ENCODE data around the gene RACGAP1.

The RACGAP1 gene

DNA sequence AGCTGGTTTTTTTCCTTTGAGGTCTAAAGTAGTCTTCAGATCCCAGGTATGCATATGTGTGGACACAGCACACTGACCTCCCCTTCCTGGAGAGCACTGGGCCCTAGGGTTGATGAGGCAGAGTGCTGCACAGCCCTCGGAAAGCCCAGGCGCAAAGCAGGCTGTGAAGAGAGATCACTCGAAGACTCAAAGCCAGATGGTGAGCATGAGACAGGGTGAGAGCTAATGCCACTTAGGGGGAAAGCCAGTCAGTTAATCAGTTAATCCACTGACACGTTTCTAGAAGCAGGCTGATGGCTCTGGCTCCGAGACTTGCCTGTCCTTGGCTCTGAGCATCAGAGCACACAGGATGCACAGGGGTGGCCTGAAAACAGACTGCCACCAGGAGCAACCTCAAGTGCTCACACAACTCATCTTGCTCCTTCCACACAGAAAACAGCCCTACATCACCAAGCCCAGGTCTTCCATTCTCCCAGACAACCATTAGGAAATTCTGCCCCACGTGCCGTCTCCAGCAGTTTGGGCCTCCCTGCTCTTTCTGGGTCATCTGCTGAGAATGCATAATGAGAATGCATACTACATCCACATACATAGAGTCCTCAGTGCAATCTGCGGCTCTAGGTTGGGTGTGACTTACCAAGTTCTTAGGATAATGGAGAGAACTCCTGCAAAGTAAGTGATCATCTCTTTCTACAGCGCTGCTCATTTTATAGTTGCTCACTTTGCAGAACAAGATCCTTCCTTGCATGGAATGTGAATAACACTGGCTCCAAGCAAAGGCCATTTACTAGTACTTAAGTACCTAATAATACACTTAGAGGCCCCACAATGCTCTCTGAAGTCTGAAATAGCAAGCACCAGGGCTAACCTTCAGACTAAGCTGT, 40.6 kb downstream of the RACGAP1 start:
- DNase-seq: no peak

GRCh38 chr12:49983892-49984291, 41.4 kb downstream of the RACGAP1 start:
- DNase-seq: no peak

DNA sequence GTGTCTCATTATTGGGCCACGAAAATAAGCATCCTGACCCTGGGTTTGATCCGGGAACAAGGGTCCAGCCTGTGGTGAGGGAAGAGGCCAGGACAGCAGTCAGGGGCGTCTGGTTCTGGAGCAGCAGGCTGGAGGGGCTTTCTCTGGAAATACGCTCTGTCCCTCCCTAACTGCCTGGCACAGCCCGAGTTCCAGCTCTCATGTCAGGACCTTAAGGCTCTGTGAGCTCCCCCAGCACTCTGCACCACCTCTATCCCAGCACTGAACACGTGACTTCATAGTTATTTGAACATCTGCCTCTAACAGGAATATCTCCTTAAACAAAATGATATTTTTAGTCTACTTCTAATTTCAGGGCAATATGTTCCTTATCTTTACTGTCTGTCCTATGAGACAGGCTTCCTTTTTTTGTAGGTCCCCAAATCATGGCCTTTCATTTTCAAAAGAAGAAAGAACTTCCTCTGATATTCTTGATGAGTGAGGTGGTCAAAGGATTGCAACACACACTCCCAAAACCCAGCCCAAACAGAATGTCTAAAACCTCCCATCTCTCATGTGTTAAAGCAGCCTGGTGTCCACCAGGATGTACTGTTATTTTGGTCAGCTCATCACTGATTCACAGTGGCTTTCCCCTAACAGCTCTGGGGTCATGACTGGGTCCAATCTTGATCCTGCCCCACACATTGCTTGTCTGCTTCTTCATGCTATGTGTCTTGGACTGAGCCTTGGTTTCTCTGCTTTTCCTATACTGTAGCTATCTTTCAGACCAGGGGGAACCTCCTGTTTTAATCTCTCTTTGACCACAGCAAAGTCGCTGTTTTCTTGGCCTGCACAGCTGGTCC, 42.8 kb downstream of the RACGAP1 start:
- no peak for DNase-seq

GRCh38 chr12:49980501-49981349, 44.6 kb downstream of the RACGAP1 start:
- no peak for DNase-seq

- DNase-seq: no peak
These were observed 45.5 kb downstream of the RACGAP1 start for GRCh38 chr12:49979791-49980190.

GRCh38 chr12:49979016-49979586, 46.2 kb downstream of the RACGAP1 start:
- DNase-seq: no peak

GRCh38 chr12:49978125-49978524, 47.2 kb downstream of the RACGAP1 start:
- no peak for DNase-seq

GRCh38 chr12:49976557-49976956, 48.7 kb downstream of the RACGAP1 start:
- DNase-seq: no peak

- DNase-seq: no peak
These were observed 50.0 kb downstream of the RACGAP1 start for GRCh38 chr12:49975318-49975761.

DNA sequence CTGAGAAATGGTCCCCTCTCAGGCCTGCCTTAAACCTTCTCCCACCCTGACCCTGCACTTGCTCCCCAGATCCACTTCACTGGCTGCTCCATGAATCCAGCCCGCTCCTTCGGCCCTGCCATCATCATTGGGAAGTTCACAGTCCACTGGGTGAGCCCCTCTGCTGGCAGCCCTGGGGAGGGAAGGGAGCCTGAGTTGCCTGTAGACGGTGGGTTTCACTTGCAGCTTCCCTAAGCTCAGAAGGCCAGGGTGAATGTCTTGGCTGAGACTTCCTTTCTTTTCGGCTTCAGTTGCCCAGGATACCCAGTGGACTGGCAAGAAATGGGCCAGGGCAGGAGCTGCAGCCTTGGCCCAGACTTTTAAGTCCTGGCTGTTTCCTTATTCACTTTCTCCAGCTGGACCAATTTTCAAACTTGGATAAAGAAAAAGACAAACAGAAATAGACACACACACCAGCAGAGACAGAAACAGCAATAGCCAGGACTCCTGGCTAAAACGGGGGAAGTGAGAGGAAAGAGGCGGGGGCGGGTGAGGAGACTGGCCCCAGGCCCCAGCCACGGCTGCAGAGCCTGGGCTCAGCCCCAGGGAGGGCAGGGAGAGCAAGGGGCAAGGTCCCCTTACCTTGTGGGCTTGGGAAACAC, 50.5 kb downstream of the RACGAP1 start:
- no peak for DNase-seq

DNA sequence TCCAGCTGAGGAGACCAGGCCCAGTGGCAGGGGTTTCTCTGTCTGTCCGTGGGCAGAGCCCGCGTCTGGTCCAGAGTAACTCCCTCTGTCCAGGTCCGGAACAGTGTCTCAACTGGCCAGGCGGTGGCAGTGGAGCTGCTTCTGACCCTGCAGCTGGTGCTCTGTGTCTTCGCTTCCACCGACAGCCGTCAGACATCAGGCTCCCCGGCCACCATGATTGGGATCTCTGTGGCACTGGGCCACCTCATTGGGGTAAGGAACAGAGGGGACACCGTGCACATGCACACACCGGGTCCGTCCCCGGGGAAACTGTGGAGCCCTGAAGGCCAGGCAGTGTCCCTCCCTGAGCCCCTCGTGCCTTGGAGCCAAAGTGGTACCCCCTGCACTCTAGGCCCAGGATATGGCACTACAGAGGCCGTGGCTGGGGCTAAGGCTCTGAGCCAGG, 51.0 kb downstream of the RACGAP1 start:
- no peak for DNase-seq

- DNase-seq: no peak
These were observed 51.9 kb downstream of the RACGAP1 start for GRCh38 chr12:49973361-49973830.

DNA sequence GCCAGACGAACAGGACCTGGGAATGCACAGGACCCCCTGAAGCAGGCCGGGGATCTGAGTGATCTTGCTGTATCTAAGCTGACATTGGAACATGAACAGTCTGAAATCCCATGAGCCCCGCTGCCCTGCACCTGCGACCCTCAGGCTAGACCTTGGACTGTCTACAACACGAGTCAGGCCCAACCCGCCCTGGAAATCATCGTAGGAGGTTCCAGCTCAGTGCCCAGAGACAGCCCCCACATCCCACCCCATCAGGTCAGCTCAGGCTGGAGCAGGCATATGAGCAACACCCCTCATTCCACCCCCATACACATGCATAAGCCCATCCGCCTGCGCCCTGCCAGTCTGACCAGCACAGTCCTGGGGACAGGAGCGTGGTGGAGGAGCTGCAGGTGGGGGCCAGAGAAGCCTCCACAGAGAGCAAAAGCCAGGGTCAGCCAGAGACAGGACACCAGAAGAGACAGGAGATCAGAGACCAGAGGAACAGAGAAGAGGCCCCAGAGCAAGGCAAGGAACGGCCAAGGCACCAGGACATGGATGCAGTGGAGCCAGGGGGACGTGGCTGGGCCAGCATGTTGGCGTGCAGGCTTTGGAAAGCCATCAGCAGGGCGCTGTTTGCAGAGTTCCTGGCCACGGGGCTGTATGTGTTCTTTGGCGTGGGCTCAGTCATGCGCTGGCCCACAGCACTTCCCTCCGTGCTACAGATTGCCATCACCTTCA, 52.5 kb downstream of the RACGAP1 start, which contains the start of gene AQP6:
TSS of gene AQP6 (plus strand) at position 307 of the 720 bp plus-strand sequence. CDS start at position 534, 227 bp downstream.
- DNase-seq: no peak

GRCh38 chr12:49972129-49972528, 53.2 kb downstream of the RACGAP1 start:
- DNase-seq: no peak

DNA sequence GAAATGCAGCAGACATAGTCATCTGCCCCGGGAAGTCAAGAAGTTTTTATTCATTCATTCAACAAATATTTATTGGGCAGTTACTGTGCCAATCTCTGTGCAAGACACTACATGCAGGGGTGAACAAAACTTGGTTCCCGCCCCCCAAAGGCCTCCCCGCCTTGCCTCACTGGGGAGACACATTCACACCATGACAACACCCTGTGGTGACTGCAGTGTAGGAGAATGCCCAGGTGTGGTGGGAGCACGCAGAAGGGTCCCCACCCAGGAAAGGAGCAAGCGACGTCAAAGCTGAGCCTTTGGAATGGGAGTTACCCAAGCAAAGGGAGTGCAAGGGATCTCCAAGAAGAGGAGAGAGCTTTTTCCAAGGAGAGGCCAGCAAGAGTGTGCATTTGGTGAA, 54.2 kb downstream of the RACGAP1 start:
- no peak for DNase-seq

DNA sequence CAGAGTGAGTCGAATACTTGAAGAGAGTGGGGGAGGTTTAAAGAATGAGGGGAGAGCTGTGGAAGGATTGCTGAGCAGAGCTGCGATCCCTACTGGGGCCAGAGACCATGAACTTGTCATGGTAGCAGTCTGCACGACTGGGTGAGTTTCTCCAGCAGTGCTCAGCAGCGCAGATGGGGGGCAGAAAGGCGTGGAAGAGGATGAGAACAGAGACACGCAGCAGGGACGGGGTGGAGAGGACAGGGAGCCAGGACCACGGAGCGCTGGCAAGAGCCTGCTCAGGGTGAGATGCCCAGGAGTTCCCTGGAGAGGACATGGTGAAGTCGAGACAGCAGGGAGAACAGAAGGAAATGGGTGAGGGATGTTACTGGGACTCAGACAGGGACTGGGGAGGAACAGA, 54.6 kb downstream of the RACGAP1 start:
- no peak for DNase-seq

DNA sequence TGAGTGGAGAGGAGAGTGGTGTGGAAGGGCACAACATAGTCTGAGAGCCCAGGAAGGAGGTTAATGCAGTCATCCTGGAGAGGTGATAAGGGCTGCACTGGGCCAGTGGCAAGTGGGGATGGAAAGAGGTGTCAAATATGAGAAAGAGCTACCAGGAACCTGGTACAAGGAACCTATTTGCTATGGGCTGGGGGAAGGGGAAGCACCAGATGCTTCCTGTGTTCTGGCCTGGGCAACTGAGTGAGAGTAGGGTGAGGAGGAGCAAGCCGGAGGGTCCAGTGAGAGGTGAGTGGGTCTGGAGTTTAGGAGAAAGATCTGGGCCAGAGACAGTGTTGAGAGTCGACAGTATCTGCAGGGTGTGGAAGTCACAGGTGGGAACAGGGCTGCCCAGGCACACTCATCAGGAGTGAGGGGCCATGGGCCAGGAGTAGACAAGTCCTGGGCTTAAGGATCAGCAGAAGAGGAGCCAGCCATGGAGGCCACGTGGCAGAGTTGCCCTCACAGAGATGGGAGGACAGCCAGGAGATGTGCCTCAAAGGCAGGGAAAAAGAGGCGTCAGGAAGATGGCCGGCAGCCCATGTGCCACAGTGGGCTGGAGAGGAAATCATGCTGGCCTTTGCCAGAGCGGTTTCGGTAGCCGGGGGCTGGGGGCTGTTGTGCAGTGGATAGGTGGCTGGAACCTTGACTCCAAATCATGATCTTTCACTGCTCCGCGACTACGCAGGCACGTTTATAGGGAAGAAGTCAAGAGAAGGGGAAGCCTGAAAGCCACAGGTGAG, 55.5 kb downstream of the RACGAP1 start:
- peak; percentile 17 for DNase-seq

DNA sequence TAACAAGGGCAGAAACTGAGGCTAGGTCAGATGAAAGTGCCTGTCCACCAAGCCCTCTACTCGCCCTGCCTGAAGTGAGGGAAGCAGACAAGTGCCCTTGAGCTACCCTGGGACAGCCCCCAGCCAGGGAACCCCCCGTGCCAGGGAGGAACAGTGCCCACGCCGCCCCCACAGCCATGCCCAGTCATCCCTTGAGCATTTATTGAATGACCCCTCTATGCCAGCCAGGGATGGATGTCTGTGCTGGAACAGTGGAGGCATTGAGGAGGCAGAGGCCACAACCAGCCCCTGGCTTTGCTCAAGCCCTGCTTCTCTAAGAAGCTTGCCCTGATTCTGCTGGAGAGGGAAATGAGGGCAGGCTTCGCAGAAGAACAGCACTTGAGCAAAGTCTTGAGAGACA, 56.3 kb downstream of the RACGAP1 start:
- no peak for DNase-seq

DNA sequence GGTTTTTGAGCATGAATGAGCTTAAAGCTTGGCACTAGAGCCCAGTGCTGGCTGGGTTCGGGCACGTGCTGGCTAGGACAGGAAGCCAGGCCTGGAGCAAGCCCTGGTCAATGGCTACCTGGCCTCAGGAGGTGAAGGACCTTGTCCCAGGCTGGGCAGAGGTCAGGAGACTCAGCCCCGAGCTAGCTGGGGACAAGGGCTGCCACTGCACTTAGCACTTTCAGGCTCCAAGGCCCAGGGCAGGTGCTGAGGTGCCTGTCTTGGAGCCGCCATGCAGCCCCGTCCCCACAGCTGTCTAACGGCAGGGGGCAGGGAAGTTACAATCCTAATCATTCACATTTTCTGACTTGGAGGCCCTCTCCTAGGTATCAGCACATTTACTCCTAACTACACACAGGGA, 56.8 kb downstream of the RACGAP1 start:
- DNase-seq: peak; percentile 25

DNA sequence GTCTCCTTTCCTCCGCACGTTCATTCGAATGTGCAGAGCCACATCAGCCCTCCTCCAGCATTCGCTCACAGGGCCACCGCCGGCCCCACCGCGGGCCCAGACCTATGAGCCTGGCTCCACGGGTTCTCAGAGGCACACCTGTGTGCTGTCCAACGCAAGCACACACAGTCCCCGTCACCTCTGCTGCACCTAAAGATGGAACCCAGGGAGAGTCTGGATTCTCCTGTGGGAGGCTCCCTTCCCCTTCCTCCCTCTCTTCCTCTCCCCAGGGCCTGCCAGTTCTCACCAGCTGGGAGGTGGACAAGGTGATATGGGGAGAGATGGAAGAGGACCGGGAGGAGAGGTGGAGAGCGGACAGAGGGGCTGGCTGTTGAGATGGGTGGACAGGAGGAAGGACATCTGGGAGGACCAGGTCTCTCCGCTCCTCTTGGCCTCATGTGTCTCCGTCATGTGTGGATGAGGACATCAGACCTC, 57.5 kb downstream of the RACGAP1 start:
- peak; percentile 25 for DNase-seq
